ENCODE results near the gene SOX1.

The SOX1 gene

GRCh38 chr13:112057736-112058518 is 9.0 kb upstream of the SOX1 start:
- H3K9me3 ChIP-seq: no peaks in the 10 kb centered on the region
- TF ChIP-seq, protein P1, sequence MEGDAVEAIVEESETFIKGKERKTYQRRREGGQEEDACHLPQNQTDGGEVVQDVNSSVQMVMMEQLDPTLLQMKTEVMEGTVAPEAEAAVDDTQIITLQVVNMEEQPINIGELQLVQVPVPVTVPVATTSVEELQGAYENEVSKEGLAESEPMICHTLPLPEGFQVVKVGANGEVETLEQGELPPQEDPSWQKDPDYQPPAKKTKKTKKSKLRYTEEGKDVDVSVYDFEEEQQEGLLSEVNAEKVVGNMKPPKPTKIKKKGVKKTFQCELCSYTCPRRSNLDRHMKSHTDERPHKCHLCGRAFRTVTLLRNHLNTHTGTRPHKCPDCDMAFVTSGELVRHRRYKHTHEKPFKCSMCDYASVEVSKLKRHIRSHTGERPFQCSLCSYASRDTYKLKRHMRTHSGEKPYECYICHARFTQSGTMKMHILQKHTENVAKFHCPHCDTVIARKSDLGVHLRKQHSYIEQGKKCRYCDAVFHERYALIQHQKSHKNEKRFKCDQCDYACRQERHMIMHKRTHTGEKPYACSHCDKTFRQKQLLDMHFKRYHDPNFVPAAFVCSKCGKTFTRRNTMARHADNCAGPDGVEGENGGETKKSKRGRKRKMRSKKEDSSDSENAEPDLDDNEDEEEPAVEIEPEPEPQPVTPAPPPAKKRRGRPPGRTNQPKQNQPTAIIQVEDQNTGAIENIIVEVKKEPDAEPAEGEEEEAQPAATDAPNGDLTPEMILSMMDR (IDR thresholded peaks at IDR 0.05; ENCODE audit: low read depth, low read length): no peak
- no peaks in the 10 kb centered on the region for H3K4me1 ChIP-seq
- peaks cover 97% of the 10 kb centered on the region for H3K27me3 ChIP-seq
- no peak overlapping the region for H3K4me3 ChIP-seq (ENCODE audit: low read depth, low read length)
- DNase-seq: no peak
- no peaks in the 10 kb centered on the region for H3K36me3 ChIP-seq

- peaks cover 95% of the 10 kb centered on the region for H3K27me3 ChIP-seq
- DNase-seq: no peak
- TF ChIP-seq, protein P1 (IDR thresholded peaks at IDR 0.05; ENCODE audit: low read depth, low read length): no peak
- no peak overlapping the region for H3K4me3 ChIP-seq (ENCODE audit: low read depth, low read length)
- H3K9me3 ChIP-seq: no peaks in the 10 kb centered on the region
- H3K36me3 ChIP-seq: no peaks in the 10 kb centered on the region
- H3K4me1 ChIP-seq: no peaks in the 10 kb centered on the region
Observed at GRCh38 chr13:112058519-112058873, 8.5 kb upstream of the SOX1 start.

GRCh38 chr13:112058941-112059340 is 8.0 kb upstream of the SOX1 start:
- no peak overlapping the region for H3K4me3 ChIP-seq (ENCODE audit: low read depth, low read length)
- no peaks in the 10 kb centered on the region for H3K9me3 ChIP-seq
- no peak for DNase-seq
- TF ChIP-seq, protein P1 (IDR thresholded peaks at IDR 0.05; ENCODE audit: low read depth, low read length): no peak
- H3K4me1 ChIP-seq: no peaks in the 10 kb centered on the region
- no peaks in the 10 kb centered on the region for H3K36me3 ChIP-seq
- H3K27me3 ChIP-seq: peaks cover 95% of the 10 kb centered on the region

- H3K4me1 ChIP-seq: no peaks in the 10 kb centered on the region
- TF ChIP-seq, protein P1 (IDR thresholded peaks at IDR 0.05; ENCODE audit: low read depth, low read length): no peak
- no peaks in the 10 kb centered on the region for H3K36me3 ChIP-seq
- no peaks in the 10 kb centered on the region for H3K9me3 ChIP-seq
- no peak for DNase-seq
- H3K4me3 ChIP-seq (ENCODE audit: low read depth, low read length): no peak overlapping the region
- peaks cover 95% of the 10 kb centered on the region for H3K27me3 ChIP-seq
Observed at GRCh38 chr13:112059457-112060281, 7.3 kb upstream of the SOX1 start.

GRCh38 chr13:112060282-112060830 is 6.6 kb upstream of the SOX1 start:
- TF ChIP-seq, protein P1 (IDR thresholded peaks at IDR 0.05; ENCODE audit: low read depth, low read length): no peak
- H3K4me3 ChIP-seq (ENCODE audit: low read depth, low read length): no peak overlapping the region
- DNase-seq: no peak
- no peaks in the 10 kb centered on the region for H3K9me3 ChIP-seq
- no peaks in the 10 kb centered on the region for H3K4me1 ChIP-seq
- no peaks in the 10 kb centered on the region for H3K36me3 ChIP-seq
- H3K27me3 ChIP-seq: peaks cover 95% of the 10 kb centered on the region
